B cell (primary cell): Measurements from ENCODE around the gene RAP1A. TPM values are rescaled to one million over a fixed set of nuclear protein-coding genes. Genes with fewer than 3 reads are reported as not detected.

ENCODE experiments used
- ATAC-seq: fragments of 200-7000 bp; cut with Tn5 transposase; one replicate; pipeline ENCODE4 v1.10.0; 2021; ENCODE audit warnings: low read depth, mild to moderate bottlenecking, moderate number of reproducible peaks, moderate library complexity
- CTCF ChIA-PET: fragments of 350-600 bp; sonication (Branson Sonifier 250); formaldehyde crosslinking; loops from one replicate; lab custom pipeline; 2021; ENCODE audit warnings: antibody characterized with exemption, inconsistent platforms; lab: Charles Lee
- POLR2A ChIA-PET: fragments of 350-600 bp; sonication (Branson Sonifier 250); formaldehyde crosslinking; loops from one replicate; lab custom pipeline; 2021; ENCODE audit warnings: antibody characterized with exemption; lab: Charles Lee
- DNase-seq: peaks from one replicate; pipeline ENCODE4 v3.0.0; 2013
- H2AFZ ChIP-seq: 2 replicates; pipeline ENCODE4 v1.6.1; 2012; ENCODE audit warnings: mild to moderate bottlenecking, low read depth, low read length; ENCODE audit not compliant: insufficient read depth, poor library complexity, severe bottlenecking
- H3K27ac ChIP-seq, 2 donors: 1 replicate in 1 of 2; 2 replicates in 1 of 2; pipeline ENCODE4 v1.5.1; 2012 to 2013; ENCODE audit warnings: low read length in 2 of 2, mild to moderate bottlenecking in 2 of 2, moderate library complexity in 1 of 2
- H3K27me3 ChIP-seq, 4 experiments: fragments of 200-600 bp in 1 of 4; sonication (generic) in 1 of 4; replicated peaks in 1 of 4; 1 replicate in 2 of 4; 2 replicates in 2 of 4; pipeline versions ENCODE4 v1.6.1 to v1.7.0; 2013 to 2016; ENCODE audit warnings: low read length in 3 of 4, mild to moderate bottlenecking in 2 of 4, mixed read lengths in 1 of 4, moderate library complexity in 1 of 4; ENCODE audit not compliant: insufficient read depth in 4 of 4, control insufficient read depth in 3 of 4; ENCODE audit errors: control extremely low read depth in 1 of 4
- H3K36me3 ChIP-seq, 2 experiments: replicated peaks in 1 of 2; 1 replicate in 1 of 2; 2 replicates in 1 of 2; pipeline versions ENCODE4 v1.6.1 to v1.7.1; 2013; ENCODE audit warnings: low read length in 1 of 2; ENCODE audit not compliant: insufficient read depth in 2 of 2, control insufficient read depth in 1 of 2; ENCODE audit errors: control extremely low read depth in 1 of 2, extremely low read depth in 1 of 2
- H3K4me1 ChIP-seq, 2 donors: fragments of 200-600 bp in 1 of 2; sonication (generic) in 1 of 2; 1 replicate in 1 of 2; 2 replicates in 1 of 2; pipeline versions ENCODE4 v1.5.1 to v1.6.1; 2013 to 2017; ENCODE audit warnings: low read length in 2 of 2; ENCODE audit not compliant: control insufficient read depth in 2 of 2, insufficient read depth in 2 of 2
- H3K4me2 ChIP-seq: replicated peaks from 2 replicates; pipeline ENCODE3; 2012; ENCODE audit warnings: mild to moderate bottlenecking, low read depth, low read length; ENCODE audit not compliant: poor library complexity, severe bottlenecking
- H3K4me3 ChIP-seq, 5 experiments: fragments of 200-600 bp in 1 of 5; sonication (generic) in 1 of 5; 1 replicate in 3 of 5; 2 replicates in 2 of 5; pipeline versions ENCODE4 v1.5.1 to v1.7.0; 2011 to 2016; ENCODE audit warnings: low read length in 4 of 5, mild to moderate bottlenecking in 4 of 5, low read depth in 2 of 5, control low read depth in 1 of 5, moderate library complexity in 1 of 5; ENCODE audit not compliant: insufficient read depth in 1 of 5; ENCODE audit errors: control extremely low read depth in 1 of 5, extremely low read depth in 1 of 5
- H3K79me2 ChIP-seq: fragments of 200-600 bp; sonication (generic); one replicate; pipeline ENCODE4 v1.6.0; 2016; ENCODE audit warnings: low read length; ENCODE audit not compliant: control insufficient read depth, insufficient read depth
- H3K9ac ChIP-seq: fragments of 200-600 bp; sonication (generic); 2 replicates; pipeline ENCODE4 v1.6.1; 2017; ENCODE audit warnings: mild to moderate bottlenecking, low read length, moderate library complexity
- H3K9me3 ChIP-seq, 3 donors: one replicate each; pipeline versions ENCODE4 v1.6.1 to v1.7.1; 2013; ENCODE audit warnings: low read length in 2 of 3; ENCODE audit not compliant: control insufficient read depth in 2 of 3, insufficient read depth in 1 of 3; ENCODE audit errors: control extremely low read depth in 1 of 3
- H4K20me1 ChIP-seq: 2 replicates; pipeline ENCODE4 v1.6.0; 2012; ENCODE audit warnings: mild to moderate bottlenecking, low read length; ENCODE audit not compliant: insufficient read depth, control insufficient read depth, poor library complexity, severe bottlenecking
- H3K27ac Mint-ChIP-seq: one replicate; pipeline ENCODE4 v1.8.0; 2021; ENCODE audit warnings: mixed read lengths
- H3K27me3 Mint-ChIP-seq: one replicate; pipeline ENCODE4 v1.8.0; 2021; ENCODE audit warnings: mixed read lengths
- H3K4me1 Mint-ChIP-seq: one replicate; pipeline ENCODE4 v1.8.0; 2021; ENCODE audit warnings: mixed read lengths
- H3K4me3 Mint-ChIP-seq: one replicate; pipeline ENCODE4 v1.8.0; 2021; ENCODE audit warnings: mixed read lengths
- H3K9me3 Mint-ChIP-seq: one replicate; pipeline ENCODE4 v1.8.0; 2022; ENCODE audit warnings: mixed read lengths; ENCODE audit not compliant: insufficient read depth
- EZH2 ChIP-seq: IDR thresholded peaks from 2 replicates; pipeline ENCODE4 v1.6.1; 2012; ENCODE audit warnings: borderline replicate concordance, low read depth, mild to moderate bottlenecking, moderate library complexity, low read length; ENCODE audit not compliant: insufficient read depth, poor library complexity, severe bottlenecking
- WGBS: methylation state at CpG from one replicate; pipeline ENCODE4 v1.1.5; 2013; ENCODE audit warnings: missing lambda C conversion rate; ENCODE audit not compliant: insufficient coverage; 5-methylcytosine and 5-hydroxymethylcytosine counted together
- intact Hi-C: fragments of 100-400 bp; cut with micrococcal nuclease; formaldehyde crosslinking; loops from one replicate; pipeline ENCODE4 v1.10.0; 2022
- polyA plus RNA-seq: library from polyadenylated mRNA; depleted of rRNA; stranded (reverse); fragments of >200 nt; gene quantifications from 2 replicates; pipeline ENCODE4 v1.2.3, GENCODE V29; 2012
- total RNA-seq, 2 donors: library from RNA; stranded (reverse); fragments of 120-200 nt in 1 of 2; gene quantifications; 1 replicate in 1 of 2; 2 replicates in 1 of 2; pipeline versions ENCODE4 v1.2.3 to v1.2.4, GENCODE V29; 2013 to 2022
- TF ChIP-seq, protein P1 (sequence below): fragments of 200-600 bp; IDR thresholded peaks from one replicate; pipeline ENCODE4 v1.8.0; 2022; ENCODE audit warnings: antibody characterized with exemption, mild to moderate bottlenecking

Gene RAP1A
- total and polyA plus RNA-seq, 2 donors (not counting 1 experiment from before 2014, with no cell fraction given): 32.6 to 75.3 TPM

DNA sequence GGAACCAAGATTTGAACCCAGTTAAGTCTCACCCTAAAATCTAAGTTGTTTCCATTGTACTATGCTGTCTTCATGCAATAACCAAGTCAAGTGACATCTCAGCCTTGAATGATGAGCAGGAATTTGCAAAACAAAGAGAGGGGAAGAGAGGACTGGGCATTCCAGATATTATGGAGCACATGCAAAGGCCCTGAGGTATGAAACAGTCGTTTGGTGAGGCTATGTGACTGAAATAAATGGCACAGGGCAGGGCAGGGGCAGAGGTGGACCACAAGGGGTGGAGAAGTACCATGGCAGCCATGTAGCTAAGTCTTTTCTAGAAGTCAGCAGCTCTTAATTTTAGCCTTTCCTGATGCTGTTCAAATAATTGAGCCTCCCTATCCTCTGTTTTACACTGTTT, 37.6 kb upstream of the RAP1A start:
- DNase-seq (no peak), ATAC-seq (no peak)
- 50% methylated on average over 1 of the region's 1 CpG for WGBS
- H3K4me1 ChIP-seq: peaks cover 4 to 9% of the 10 kb centered on the region in 2 donors
- H3K4me1 Mint-ChIP-seq: peaks cover 9% of the 10 kb centered on the region
- no peaks in the 10 kb centered on the region for H3K27me3 ChIP-seq
- no peaks in the 10 kb centered on the region for H3K27me3 Mint-ChIP-seq
- no peaks in the 10 kb centered on the region for H3K36me3 ChIP-seq
- ChIA-PET POLR2A (interaction anchor here (0.9 kb wide), 1 partner anchor 34 kb away, joined by 3 read pairs; no protein-coding TSS in a partner anchor), CTCF (interaction anchor here (0.9 to 2.4 kb wide), 10 partner anchors 9 to 73 kb away, joined by 3 to 17 read pairs (median 4); no protein-coding TSS in a partner anchor)
- no peak for TF ChIP-seq EZH2
- TF ChIP-seq, protein P1, sequence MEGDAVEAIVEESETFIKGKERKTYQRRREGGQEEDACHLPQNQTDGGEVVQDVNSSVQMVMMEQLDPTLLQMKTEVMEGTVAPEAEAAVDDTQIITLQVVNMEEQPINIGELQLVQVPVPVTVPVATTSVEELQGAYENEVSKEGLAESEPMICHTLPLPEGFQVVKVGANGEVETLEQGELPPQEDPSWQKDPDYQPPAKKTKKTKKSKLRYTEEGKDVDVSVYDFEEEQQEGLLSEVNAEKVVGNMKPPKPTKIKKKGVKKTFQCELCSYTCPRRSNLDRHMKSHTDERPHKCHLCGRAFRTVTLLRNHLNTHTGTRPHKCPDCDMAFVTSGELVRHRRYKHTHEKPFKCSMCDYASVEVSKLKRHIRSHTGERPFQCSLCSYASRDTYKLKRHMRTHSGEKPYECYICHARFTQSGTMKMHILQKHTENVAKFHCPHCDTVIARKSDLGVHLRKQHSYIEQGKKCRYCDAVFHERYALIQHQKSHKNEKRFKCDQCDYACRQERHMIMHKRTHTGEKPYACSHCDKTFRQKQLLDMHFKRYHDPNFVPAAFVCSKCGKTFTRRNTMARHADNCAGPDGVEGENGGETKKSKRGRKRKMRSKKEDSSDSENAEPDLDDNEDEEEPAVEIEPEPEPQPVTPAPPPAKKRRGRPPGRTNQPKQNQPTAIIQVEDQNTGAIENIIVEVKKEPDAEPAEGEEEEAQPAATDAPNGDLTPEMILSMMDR: no peak
- no peak overlapping the region for H3K27ac Mint-ChIP-seq
- H3K4me3 ChIP-seq: no peak overlapping the region
- no peak overlapping the region for H3K27ac ChIP-seq
- intact Hi-C loops: no loop called here
- H3K4me3 Mint-ChIP-seq: no peak overlapping the region
- H3K4me2 ChIP-seq: no peak overlapping the region
- no peak overlapping the region for H3K9ac ChIP-seq
- H3K9me3 ChIP-seq: no peaks in the 10 kb centered on the region
- no peaks in the 10 kb centered on the region for H3K9me3 Mint-ChIP-seq
- H3K79me2 ChIP-seq: no peaks in the 10 kb centered on the region
- H4K20me1 ChIP-seq: no peaks in the 10 kb centered on the region
- H2AFZ ChIP-seq: no peak overlapping the region
